Stomach (tissue), 9 donors: ENCODE data around the gene COL27A1. TPM values are rescaled to one million over a fixed set of nuclear protein-coding genes. Genes with fewer than 3 reads are reported as not detected.

ENCODE experiments used
- DNase-seq, 2 donors: peaks; one replicate each; pipeline versions ENCODE4 v3.0.0 to v3.0.0-alpha.2; 2013 to 2019
- H3K27ac ChIP-seq, 5 donors: fragments of 200-600 bp in 4 of 5; sonication (generic) in 4 of 5; one replicate each; pipeline ENCODE4 v1.5.1; 2013 to 2019; ENCODE audit warnings: mild to moderate bottlenecking in 1 of 5, moderate library complexity in 1 of 5
- H3K27me3 ChIP-seq, 3 donors: fragments of 200-600 bp; sonication (generic); one replicate each; pipeline ENCODE4 v1.5.1; 2017 to 2019; ENCODE audit warnings: mixed run types in 1 of 3
- H3K36me3 ChIP-seq, 4 donors: fragments of 200-600 bp; sonication (generic); 1 replicate in 3 of 4; 2 replicates in 1 of 4; pipeline ENCODE4 v1.5.1; 2016 to 2019
- H3K4me1 ChIP-seq, 4 donors: fragments of 200-600 bp; sonication (generic); one replicate each; pipeline ENCODE4 v1.5.1; 2016 to 2019
- H3K4me3 ChIP-seq, 4 donors: fragments of 200-600 bp; sonication (generic) in 3 of 4; one replicate each; pipeline ENCODE4 v1.5.1; 2016 to 2019; ENCODE audit warnings: mild to moderate bottlenecking in 1 of 4
- H3K9me3 ChIP-seq, 4 donors: fragments of 200-600 bp; sonication (generic); one replicate each; pipeline ENCODE4 v1.5.1; 2016 to 2019
- EP300 ChIP-seq: sonication (generic); formaldehyde crosslinking; IDR thresholded peaks from one replicate; pipeline ENCODE4 v1.6.1; 2017; ENCODE audit warnings: antibody characterized with exemption
- POLR2A ChIP-seq, 4 donors: fragments of 450-650 bp; IDR thresholded peaks; one replicate each; pipeline ENCODE4 v1.6.1; 2016; ENCODE audit warnings: antibody characterized with exemption in 4 of 4, control low read depth in 2 of 4, mild to moderate bottlenecking in 1 of 4, moderate library complexity in 1 of 4
- POLR2AphosphoS5 ChIP-seq, 3 donors: sonication (generic); formaldehyde crosslinking; IDR thresholded peaks; one replicate each; pipeline ENCODE4 v1.6.1; 2016; ENCODE audit warnings: antibody characterized with exemption in 3 of 3
- WGBS, 5 donors: extraction: QIAGEN DNeasy Blood & Tissue Kit in 3 of 5; methylation state at CpG; one replicate each; pipeline versions ENCODE4 v1.1.5 to v1.1.7; 2013 to 2018; 5-methylcytosine and 5-hydroxymethylcytosine counted together
- intact Hi-C: fragments of 100-400 bp; cut with DNase I; formaldehyde crosslinking; loops from one replicate; pipeline ENCODE4 v1.15.1; 2023; ENCODE audit warnings: low total_unique reads
- polyA plus RNA-seq, 3 donors: library from polyadenylated mRNA; stranded (reverse); fragments of 200-250 nt; gene quantifications; one replicate each; pipeline ENCODE4 v1.2.3, GENCODE V29; 2013
- total RNA-seq, 5 donors: library from RNA; depleted of rRNA; stranded (reverse); fragments of >200 nt; gene quantifications; one replicate each; pipeline versions ENCODE4 v1.1.0 to v1.2.3, GENCODE V29; 2014 to 2016
- TF ChIP-seq, protein P1 (sequence below), 7 experiments: fragments of 450-650 bp in 4 of 7; fragments of 200-600 bp in 3 of 7; sonication (generic) in 3 of 7; IDR thresholded peaks; one replicate each; pipeline ENCODE4 v1.5.1; 2016 to 2019; ENCODE audit warnings: antibody characterized with exemption in 7 of 7, control low read depth in 2 of 7, mild to moderate bottlenecking in 1 of 7
- donor health status: healthy with polysubstance abuse.
- donor health status: Bipolar disorder and iron deficiency.
- donor health status: healthy.

COL27A1 gene
- total and polyA plus RNA-seq, 8 donors: 2.9 to 26.3 (median 8.2) TPM

DNA sequence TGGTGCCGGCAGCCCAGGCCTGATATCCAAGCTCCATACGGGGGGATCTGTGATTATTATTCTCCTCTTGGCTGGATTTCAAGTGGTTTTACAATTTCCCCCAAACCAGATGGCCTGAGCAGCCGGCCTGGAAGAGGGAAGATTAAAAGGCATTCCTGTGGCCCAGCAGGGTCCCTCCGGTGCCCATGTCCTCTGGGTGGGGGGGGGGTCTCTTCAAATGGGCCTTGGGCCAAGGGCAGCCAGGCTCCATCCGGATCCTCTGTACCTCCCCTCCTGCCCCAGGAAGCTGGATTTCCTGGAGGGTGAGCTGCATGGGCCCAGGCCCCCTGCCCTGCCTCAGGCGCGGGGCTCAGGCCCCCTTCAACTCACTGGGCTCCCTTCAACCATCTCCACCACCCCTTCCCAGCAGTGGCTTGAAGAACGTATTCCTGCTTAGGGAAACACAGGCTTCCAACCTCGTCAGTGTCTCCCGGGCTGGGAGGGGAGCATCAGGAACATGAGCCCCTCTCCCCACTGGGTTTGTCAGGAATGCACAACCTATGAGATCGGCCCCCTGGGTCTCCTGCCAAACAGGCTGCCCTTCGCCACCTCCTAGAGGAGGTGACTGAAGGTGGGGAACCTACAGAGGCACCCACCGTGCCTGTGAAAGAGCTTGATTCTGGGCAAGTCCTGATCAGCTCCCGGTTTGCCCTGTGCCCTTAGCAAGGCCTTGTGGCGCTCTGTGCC is 104.6 kb downstream of the COL27A1 start:
- DNase-seq: peak in 1 of 2 donors; percentile 53
- Histone ChIP-seq H3K4me1 (no peaks in the 10 kb centered on the region), H3K4me3 (no peak overlapping the region), H3K36me3 (no peaks in the 10 kb centered on the region), H3K9me3 (no peaks in the 10 kb centered on the region), H3K27me3 (no peaks in the 10 kb centered on the region), H3K27ac (no peak overlapping the region)
- intact Hi-C loops: no loop called here
- 66 to 80% (median 75%) methylated on average over 11 to 15 of the region's 15 CpGs for WGBS, 5 donors
- TF ChIP-seq EP300 (no peak), POLR2AphosphoS5 (IDR thresholded peaks at IDR 0.05) (no peak), POLR2A (IDR thresholded peaks at IDR 0.05) (no peak)
- TF ChIP-seq, protein P1, sequence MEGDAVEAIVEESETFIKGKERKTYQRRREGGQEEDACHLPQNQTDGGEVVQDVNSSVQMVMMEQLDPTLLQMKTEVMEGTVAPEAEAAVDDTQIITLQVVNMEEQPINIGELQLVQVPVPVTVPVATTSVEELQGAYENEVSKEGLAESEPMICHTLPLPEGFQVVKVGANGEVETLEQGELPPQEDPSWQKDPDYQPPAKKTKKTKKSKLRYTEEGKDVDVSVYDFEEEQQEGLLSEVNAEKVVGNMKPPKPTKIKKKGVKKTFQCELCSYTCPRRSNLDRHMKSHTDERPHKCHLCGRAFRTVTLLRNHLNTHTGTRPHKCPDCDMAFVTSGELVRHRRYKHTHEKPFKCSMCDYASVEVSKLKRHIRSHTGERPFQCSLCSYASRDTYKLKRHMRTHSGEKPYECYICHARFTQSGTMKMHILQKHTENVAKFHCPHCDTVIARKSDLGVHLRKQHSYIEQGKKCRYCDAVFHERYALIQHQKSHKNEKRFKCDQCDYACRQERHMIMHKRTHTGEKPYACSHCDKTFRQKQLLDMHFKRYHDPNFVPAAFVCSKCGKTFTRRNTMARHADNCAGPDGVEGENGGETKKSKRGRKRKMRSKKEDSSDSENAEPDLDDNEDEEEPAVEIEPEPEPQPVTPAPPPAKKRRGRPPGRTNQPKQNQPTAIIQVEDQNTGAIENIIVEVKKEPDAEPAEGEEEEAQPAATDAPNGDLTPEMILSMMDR (IDR thresholded peaks at IDR 0.05): no peak

- H3K9me3 ChIP-seq: no peaks in the 10 kb centered on the region
- no peak overlapping the region for H3K27ac ChIP-seq
- DNase-seq: no peak
- no peaks in the 10 kb centered on the region for H3K27me3 ChIP-seq
- no peaks in the 10 kb centered on the region for H3K36me3 ChIP-seq
- no peaks in the 10 kb centered on the region for H3K4me1 ChIP-seq
- WGBS, 5 donors: 73 to 89% (median 84%) methylated on average over 9 to 10 of the region's 10 CpGs
- intact Hi-C loops: no loop called here
- no peak overlapping the region for H3K4me3 ChIP-seq
- TF ChIP-seq EP300 (no peak), POLR2A (IDR thresholded peaks at IDR 0.05) (no peak), POLR2AphosphoS5 (IDR thresholded peaks at IDR 0.05) (no peak)
- TF ChIP-seq, protein P1 (IDR thresholded peaks at IDR 0.05): no peak
Measured at GRCh38 chr9:114261026-114261425, 105.7 kb downstream of the COL27A1 start.

DNA sequence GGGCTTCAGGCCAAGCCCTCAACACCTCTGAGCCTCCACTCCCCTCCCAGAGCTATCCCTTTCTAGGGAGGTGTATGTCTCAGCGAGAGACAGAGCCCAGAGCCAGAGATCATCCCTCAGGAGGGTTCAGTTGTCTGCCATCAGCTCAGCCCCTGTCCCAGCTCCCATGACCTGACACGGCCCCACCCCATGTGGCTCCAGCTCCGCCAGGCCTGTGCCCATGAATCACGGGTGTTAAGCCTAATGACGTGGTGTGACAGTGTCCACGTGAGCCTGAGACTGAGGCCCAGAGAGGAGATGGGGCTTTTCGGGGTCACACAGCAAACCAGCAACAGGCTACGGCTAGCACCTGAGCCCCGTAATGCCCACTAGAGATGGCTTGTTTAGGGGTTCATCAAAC is 106.7 kb downstream of the COL27A1 start:
- no peaks in the 10 kb centered on the region for H3K27me3 ChIP-seq
- H3K9me3 ChIP-seq: no peaks in the 10 kb centered on the region
- DNase-seq: no peak
- H3K36me3 ChIP-seq: peaks cover 0 to 3% (median 0%) of the 10 kb centered on the region in 4 donors
- WGBS, 5 donors: 66 to 76% (median 71%) methylated on average over 5 to 9 of the region's 9 CpGs
- no peaks in the 10 kb centered on the region for H3K4me1 ChIP-seq
- no peak for TF ChIP-seq POLR2AphosphoS5 (IDR thresholded peaks at IDR 0.05)
- no peak for TF ChIP-seq POLR2A (IDR thresholded peaks at IDR 0.05)
- no peak overlapping the region for H3K27ac ChIP-seq
- H3K4me3 ChIP-seq: no peak overlapping the region
- intact Hi-C loops: no loop called here

DNA sequence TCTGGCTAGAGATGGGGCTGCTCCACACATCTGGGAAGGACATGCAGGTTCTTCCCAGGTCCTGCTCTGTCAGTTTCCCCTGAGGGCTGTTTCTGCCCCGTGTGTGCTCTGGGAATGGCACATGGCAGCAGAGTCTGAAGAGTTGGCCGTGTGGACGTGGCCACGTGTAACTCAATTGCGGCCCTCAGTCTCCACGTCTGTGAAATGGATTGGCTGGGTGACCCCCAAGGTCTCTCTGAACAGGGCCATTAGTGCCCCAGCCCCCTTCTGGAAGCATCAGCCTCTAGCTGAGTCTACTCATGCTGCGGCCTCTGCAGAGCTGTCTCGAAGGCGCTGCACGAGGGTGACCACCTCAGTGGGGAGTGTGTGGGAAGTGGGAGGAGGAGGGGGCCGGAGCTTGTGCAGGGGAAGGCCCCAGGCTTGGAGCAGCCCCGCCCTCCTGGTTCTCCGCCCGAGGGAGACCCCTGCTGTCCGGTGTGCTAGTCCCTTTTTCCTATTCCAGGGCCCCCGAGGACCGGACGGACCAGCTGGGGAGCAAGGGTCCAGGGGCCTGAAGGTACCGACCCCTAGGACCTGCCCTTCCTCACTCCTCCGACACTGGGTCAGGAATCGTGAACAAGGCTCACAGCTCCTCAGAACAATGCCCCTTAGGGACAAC is 108.6 kb downstream of the COL27A1 start:
- intact Hi-C loops: no loop called here
- WGBS, 5 donors: 53 to 86% (median 66%) methylated on average over 20 to 21 of the region's 21 CpGs
- TF ChIP-seq, protein P1 (IDR thresholded peaks at IDR 0.05): no peak
- no peak for TF ChIP-seq POLR2AphosphoS5 (IDR thresholded peaks at IDR 0.05)
- H3K27ac ChIP-seq: no peak overlapping the region
- no peaks in the 10 kb centered on the region for H3K4me1 ChIP-seq
- H3K9me3 ChIP-seq: no peaks in the 10 kb centered on the region
- H3K4me3 ChIP-seq: no peak overlapping the region
- no peaks in the 10 kb centered on the region for H3K27me3 ChIP-seq
- DNase-seq: peak in 1 of 2 donors; percentile 70
- peaks cover 0 to 5% (median 1%) of the 10 kb centered on the region in 4 donors for H3K36me3 ChIP-seq
